HG03135 (cell line): ENCODE measurements around the gene SLC4A1AP.

Source experiments
- ATAC-seq: cut with Tn5 transposase; IDR thresholded peaks from one replicate; pipeline ENCODE4 v1.9.1; 2021; ENCODE audit warnings: mild to moderate bottlenecking, moderate library complexity; ENCODE audit not compliant: unreplicated experiment

The SLC4A1AP gene

GRCh38 chr2:27702302-27702701 is 38.6 kb downstream of the SLC4A1AP start:
- no peak for ATAC-seq

- ATAC-seq, result no peak
Observed at GRCh38 chr2:27703638-27704341, 40.1 kb downstream of the SLC4A1AP start.

GRCh38 chr2:27704342-27704876 is 40.7 kb downstream of the SLC4A1AP start:
- no peak for ATAC-seq

DNA sequence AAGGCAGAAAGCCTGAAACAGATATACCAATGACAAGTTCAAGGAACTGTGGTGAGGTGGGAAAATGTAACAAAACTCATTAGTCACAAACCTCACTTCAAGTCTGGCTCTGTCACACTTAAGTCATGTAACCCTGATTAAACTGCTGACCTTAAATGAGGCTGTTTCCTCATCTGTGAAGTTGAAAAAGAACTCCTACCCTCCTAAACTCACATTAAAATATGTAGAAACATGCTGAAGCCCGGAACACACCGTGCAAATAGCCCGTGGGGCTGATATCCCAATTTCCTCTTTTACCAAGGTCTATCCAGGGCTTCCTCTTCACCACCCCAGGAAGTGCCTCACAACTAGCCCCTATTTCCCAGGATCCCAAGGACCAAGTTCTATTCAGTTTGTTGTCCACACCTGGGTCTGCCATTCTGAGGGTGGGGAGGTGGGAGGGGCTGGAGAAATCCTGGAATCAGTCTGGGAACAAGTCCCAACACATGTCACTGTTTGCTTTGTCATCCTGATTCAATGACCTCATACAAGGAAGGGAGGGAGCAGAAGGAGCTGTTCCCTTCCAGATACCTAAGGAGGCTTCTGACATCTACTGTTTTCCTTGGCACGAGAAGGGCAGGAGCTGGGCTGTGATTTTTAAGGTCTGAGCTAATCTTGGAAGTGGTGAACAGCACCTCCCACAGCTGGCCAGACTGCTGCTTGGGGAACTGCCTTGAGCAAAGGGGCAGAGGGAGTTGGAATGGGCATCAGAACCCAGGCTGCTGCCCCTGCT is 42.3 kb downstream of the SLC4A1AP start:
- no peak for ATAC-seq

DNA sequence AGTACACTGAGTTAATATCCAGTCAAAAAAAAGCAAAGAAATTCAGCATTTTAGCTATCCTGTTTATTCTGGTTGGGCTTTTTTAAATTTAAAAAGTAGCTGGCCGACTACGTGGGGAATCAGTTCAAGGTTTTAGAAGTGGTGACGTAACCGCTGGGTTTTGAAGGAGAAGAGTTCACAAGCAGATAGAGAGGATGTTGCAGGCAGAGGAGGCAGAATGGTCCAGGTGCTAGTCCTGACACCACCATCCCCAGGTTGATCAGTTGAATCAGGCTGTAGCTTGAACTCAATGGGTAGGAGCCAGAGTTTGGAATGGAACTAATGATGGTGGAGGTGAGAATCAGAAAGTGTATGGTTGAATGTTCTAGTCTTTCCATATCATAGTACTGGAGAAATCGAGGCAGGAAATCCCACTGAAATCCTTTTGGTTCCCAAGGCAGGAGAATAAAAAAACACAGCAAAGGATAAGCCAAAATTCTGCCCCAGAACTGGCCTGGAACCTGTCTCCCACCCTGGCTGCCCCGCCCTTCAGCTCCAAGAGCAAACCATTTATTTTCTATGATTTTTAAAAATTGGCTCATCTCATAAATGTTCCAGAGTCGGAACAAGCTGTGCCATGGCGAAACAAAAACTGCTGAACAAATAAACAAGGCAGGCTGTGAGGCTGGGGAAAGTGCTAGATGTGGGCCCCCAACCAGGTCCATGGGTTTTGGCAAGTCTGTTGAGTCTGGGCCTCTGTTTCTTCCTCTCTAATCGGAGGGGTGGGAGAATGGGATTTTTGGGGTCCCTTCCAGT is 44.0 kb downstream of the SLC4A1AP start:
- no peak for ATAC-seq

DNA sequence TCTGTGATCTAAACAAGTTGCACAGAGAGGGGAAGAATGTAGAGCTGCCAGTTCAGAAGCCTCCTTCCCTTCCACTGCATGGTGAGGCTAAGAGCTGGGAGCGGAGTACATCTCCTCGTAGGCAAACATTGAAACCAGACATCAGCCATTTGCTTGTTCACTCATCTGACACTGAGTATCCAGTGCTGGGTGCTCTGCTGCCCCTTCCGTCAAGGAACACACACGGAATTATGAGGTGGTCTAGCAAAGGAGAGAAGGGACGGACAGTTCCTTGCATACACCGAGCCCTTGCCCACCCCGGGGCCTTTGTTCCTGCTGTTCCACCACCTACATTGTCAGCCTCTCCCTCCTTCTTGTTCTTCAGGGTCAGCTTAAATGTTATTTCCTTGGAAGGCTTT is 44.6 kb downstream of the SLC4A1AP start:
- no peak for ATAC-seq

DNA sequence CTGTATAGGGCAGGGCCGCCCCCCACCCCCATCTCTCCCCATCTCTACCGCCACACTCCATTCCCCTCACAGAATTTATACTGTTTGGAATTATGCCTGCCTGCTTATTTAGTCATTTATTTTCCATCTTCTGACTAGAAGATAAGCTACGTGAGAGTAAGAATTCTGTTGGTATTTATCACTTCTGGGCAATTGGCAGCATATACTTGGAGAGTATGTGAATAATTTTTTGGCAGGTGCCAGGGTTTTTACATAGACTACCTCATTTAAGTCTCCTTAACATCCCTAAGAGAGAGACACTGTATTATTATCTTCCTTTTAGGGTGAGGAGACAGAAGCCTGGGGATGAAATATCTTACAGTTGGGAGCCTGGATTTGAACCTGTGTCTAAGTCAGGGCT is 45.0 kb downstream of the SLC4A1AP start:
- ATAC-seq, result no peak

- no peak for ATAC-seq
Observed at GRCh38 chr2:27709326-27709725, 45.6 kb downstream of the SLC4A1AP start.

DNA sequence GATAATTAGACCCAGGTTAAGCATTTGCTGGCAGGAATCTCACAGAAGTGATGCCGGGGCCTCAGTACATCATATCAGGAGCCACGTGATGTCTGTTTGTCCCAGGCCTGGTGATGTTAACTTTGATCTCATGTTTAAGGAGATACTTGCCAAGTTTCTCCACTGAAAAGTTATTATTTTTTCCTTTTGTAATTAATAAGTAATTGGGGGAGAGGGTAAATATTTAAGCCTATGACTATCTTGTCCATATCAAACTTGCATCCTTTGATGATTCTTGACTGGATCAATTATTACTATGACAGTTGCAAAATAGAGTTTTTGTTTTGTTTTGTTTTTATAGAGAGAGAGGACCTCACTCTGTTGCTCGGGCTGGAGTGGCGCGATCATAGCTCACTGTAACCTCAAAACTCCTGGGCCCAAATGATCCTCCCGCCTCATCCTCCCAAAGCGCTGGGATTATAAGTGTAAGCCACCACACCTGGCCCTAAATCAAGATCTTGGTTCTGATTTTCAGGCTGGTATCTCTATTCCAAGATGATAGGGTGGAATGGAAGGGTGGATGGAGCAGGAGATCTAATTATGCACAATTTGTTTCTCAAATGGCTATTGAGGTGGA is 46.4 kb downstream of the SLC4A1AP start:
- no peak for ATAC-seq

- no peak for ATAC-seq
Observed at GRCh38 chr2:27710640-27711430, 47.1 kb downstream of the SLC4A1AP start.

DNA sequence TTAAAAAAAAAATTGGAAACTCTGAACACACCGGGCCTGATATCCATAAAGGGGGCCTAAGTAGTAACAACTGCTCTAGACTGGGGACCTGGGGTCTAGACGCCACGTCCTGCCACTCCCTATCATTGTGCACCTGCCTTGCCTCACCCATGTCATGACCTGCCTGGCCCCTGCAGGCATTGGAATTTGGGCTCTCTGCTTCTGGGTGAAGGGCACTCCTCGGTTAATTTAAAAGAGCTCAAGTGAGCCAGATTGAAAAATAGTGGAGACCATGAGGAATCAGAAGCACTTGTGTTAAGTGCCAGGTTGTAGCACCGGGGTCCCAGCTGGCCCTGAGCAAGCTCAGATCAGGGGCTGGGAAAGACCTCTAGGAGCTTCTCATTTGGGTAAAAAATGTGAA is 48.1 kb downstream of the SLC4A1AP start:
- no peak for ATAC-seq

GRCh38 chr2:27712522-27712921 is 48.8 kb downstream of the SLC4A1AP start:
- ATAC-seq, result no peak

DNA sequence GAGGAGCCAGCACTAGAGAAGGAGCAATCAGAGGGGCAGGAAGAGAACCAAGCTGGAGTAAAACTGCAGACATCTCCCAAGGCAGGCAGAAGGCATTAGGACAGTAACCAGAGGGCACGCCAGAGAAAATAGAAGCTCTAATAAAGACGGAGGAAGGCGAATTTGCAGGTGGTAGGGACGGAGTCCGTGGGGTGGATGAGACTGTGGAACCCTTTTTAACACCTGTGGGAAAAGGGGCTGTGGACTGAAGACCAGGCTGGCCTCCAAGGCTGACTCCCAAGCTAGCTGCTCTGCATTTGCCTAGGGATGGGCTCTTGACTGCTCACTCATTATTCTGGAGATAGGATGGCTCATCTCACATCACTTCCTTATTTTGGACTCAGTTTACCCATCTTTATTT is 49.5 kb downstream of the SLC4A1AP start:
- no peak for ATAC-seq

GRCh38 chr2:27714053-27714452 is 50.4 kb downstream of the SLC4A1AP start:
- no peak for ATAC-seq

- no peak for ATAC-seq
Observed at GRCh38 chr2:27714851-27715291, 51.2 kb downstream of the SLC4A1AP start.

DNA sequence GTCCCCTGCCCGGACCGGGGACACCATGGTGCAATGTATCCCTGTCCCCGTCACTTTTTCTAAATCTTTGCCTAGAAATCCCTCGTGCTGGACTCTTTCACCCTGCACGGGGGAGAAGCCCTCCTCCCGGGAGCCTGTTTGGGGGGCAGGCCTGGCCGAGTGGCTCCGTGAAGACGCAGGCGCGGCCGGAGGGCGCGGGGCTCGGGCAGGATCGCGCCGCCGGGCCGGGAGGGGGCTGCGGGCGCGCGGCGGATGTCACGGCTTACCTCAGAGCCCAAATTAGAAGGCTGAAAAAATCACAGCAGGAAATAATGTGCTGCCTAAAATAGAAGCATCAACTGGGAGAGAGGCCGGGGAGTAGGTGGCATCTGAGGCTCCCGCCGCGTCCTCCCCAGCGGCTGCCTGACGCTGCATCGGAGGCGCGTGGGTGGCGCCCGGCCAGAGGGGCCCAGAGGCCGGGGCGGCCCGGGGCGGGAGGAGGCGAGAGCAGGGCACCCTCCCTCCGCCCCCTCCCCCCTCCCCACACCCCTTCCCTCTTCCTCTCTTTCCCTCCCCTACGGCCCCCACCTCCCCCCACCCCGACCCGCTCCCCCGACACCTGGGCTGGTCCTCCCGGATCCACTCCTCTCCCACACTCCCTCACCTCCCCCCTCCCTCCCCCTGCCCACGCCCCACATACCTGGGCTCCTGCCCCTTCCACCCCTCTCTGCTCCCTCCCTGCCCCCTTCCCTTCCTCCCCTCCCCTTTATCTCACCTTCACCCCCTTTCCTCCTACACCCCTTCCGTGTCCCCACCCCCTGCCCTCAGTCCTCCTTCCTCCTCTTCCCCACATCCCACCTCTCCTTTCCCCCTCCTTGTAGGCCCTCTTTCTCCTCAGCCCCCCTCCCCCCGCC is 51.9 kb downstream of the SLC4A1AP start:
- ATAC-seq, result no peak

DNA sequence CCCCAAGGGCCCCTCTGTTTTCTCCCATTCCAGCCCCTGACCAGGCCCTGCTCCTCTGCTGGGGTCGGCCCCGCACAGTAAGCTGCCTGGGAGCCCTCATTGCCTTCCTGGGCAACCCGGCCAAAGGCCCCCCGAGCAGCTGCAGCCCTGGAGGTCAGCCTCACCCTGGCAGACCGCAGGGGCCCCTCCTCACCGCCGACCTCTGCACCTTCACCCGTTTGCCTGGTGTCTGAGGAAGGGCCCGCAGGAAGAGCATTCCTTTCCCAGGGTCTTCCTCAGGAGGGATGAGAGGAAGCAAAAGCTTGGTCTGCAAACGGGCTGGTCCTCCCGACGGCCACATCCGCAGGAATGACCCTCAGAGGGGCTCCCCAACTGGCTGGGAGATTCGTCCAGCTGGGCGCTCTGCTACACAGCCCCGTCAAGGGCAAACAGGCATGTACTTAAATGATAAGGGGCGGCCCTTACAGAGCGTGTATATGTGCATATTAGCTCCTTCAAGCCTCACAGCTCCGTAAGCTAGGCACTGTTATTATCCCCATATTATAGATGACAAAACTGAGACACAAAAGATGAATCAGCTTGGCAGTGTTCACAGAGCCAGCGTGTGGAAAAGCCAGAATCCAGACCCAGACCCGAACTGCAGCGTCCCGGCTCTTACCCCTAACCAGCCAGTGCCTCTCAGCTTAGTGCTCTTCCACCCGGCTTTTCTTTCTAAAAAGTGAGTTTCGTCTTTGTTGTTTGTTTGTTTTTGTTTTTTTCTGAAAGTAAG is 52.8 kb downstream of the SLC4A1AP start:
- no peak for ATAC-seq

- no peak for ATAC-seq
Observed at GRCh38 chr2:27717070-27717795, 53.5 kb downstream of the SLC4A1AP start.
